Hepatocyte (in vitro differentiated cells): ENCODE results near the gene LRMDA. TPM values are rescaled to one million over a fixed set of nuclear protein-coding genes. Genes with fewer than 3 reads are reported as not detected.

Experiments
- DNase-seq: peaks from one replicate; pipeline ENCODE4 v3.0.0-alpha.2; 2016; ENCODE audit warnings: low spot score
- H2AFZ ChIP-seq: fragments of 200-600 bp; sonication (generic); 2 replicates; pipeline ENCODE4 v1.6.0; 2016; ENCODE audit warnings: antibody characterized with exemption, mild to moderate bottlenecking
- H3K27ac ChIP-seq: fragments of 200-600 bp; sonication (generic); 2 replicates; pipeline ENCODE4 v1.5.1; 2016; ENCODE audit warnings: mild to moderate bottlenecking
- H3K27me3 ChIP-seq: fragments of 200-600 bp; sonication (generic); 2 replicates; pipeline ENCODE4 v1.6.1; 2016
- H3K36me3 ChIP-seq: fragments of 200-600 bp; sonication (generic); replicated peaks from 2 replicates; pipeline ENCODE4 v1.5.1; 2016; ENCODE audit warnings: low read depth; ENCODE audit not compliant: insufficient read depth
- H3K4me1 ChIP-seq: fragments of 200-600 bp; sonication (generic); 2 replicates; pipeline ENCODE4 v1.5.1; 2016; ENCODE audit warnings: mild to moderate bottlenecking, moderate library complexity; ENCODE audit not compliant: insufficient read depth
- H3K4me2 ChIP-seq: fragments of 200-600 bp; sonication (generic); 2 replicates; pipeline ENCODE4 v1.6.0; 2016
- H3K4me3 ChIP-seq: fragments of 200-600 bp; sonication (generic); 2 replicates; pipeline ENCODE4 v1.5.1; 2016; ENCODE audit warnings: mild to moderate bottlenecking
- H3K79me2 ChIP-seq: fragments of 200-600 bp; sonication (generic); 2 replicates; pipeline ENCODE4 v1.6.0; 2017; ENCODE audit warnings: mild to moderate bottlenecking
- H3K9me2 ChIP-seq: fragments of 200-600 bp; sonication (generic); replicated peaks from 2 replicates; pipeline ENCODE4 v1.6.0; 2017; ENCODE audit warnings: mild to moderate bottlenecking; ENCODE audit not compliant: insufficient read depth
- H3K9me3 ChIP-seq: fragments of 200-600 bp; sonication (generic); 2 replicates; pipeline ENCODE4 v1.5.1; 2016; ENCODE audit warnings: low read depth, mild to moderate bottlenecking
- H4K20me1 ChIP-seq: fragments of 200-600 bp; sonication (generic); 2 replicates; pipeline ENCODE4 v1.6.0; 2016; ENCODE audit warnings: mild to moderate bottlenecking; ENCODE audit not compliant: insufficient read depth, poor library complexity, severe bottlenecking
- EZH2 ChIP-seq: fragments of 200-600 bp; sonication (generic); IDR thresholded peaks from 2 replicates; pipeline ENCODE4 v1.6.1; 2016; ENCODE audit warnings: antibody characterized with exemption, mild to moderate bottlenecking, borderline replicate concordance
- EZH2phosphoT487 ChIP-seq: fragments of 200-600 bp; sonication (generic); IDR thresholded peaks from one replicate; pipeline ENCODE4 v1.6.1; 2018; ENCODE audit warnings: antibody characterized with exemption, mild to moderate bottlenecking, low read depth, moderate library complexity; ENCODE audit not compliant: unreplicated experiment, severe bottlenecking
- WGBS: methylation state at CpG from one replicate; pipeline ENCODE4 v1.1.6; 2016; ENCODE audit warnings: low lambda C conversion rate; ENCODE audit errors: missing lambda C conversion rate; 5-methylcytosine and 5-hydroxymethylcytosine counted together
- polyA plus RNA-seq: library from polyadenylated mRNA; unstranded; fragments of >200 nt; fragmentation: Nextera tagmentation; extraction: Ambion mirVana; gene quantifications from 2 replicates; pipeline ENCODE4 v1.2.1, GENCODE V29; 2016
- total RNA-seq: library from RNA; depleted of rRNA; stranded (reverse); fragments of >200 nt; gene quantifications from 2 replicates; pipeline ENCODE4 v1.2.3, GENCODE V29; 2014
- TF ChIP-seq, protein P1 (sequence below): fragments of 200-600 bp; sonication (generic); IDR thresholded peaks from 2 replicates; pipeline ENCODE4 v1.5.1; 2016; ENCODE audit warnings: antibody characterized with exemption, mild to moderate bottlenecking; ENCODE audit not compliant: poor library complexity

LRMDA gene
- total and polyA plus RNA-seq, 2 experiments from 2014 or later = 5.6 to 15.7 TPM

DNA sequence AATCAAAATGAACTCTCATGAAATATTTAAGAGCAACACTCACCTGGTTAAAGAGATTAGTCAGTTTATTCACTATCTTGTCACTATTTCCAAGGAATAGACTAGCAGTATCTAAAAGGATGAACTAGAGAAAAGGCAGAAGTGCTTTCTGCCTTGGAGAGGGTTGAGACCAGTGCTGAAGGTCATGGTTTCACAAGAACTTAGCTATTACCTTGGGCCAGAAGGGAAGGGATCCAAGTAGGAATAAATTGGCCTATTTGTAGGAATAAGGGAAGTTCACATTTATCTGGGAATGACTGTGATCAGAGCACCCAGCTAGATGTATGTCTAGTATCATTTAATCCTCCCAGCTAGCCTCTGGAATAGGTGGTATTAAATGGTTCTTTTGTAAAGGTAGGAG lies 347.2 kb downstream of the LRMDA start:
- DNase-seq = no peak
- no peaks in the 10 kb centered on the region for H3K36me3 ChIP-seq
- H4K20me1 ChIP-seq = no peaks in the 10 kb centered on the region
- H3K27ac ChIP-seq = no peak overlapping the region
- no peaks in the 10 kb centered on the region for H3K27me3 ChIP-seq
- no peaks in the 10 kb centered on the region for H3K9me2 ChIP-seq
- H3K4me3 ChIP-seq = no peak overlapping the region
- H3K4me2 ChIP-seq = no peak overlapping the region
- no peaks in the 10 kb centered on the region for H3K9me3 ChIP-seq
- TF ChIP-seq EZH2phosphoT487 (no peak), EZH2 (no peak)
- TF ChIP-seq, protein P1, sequence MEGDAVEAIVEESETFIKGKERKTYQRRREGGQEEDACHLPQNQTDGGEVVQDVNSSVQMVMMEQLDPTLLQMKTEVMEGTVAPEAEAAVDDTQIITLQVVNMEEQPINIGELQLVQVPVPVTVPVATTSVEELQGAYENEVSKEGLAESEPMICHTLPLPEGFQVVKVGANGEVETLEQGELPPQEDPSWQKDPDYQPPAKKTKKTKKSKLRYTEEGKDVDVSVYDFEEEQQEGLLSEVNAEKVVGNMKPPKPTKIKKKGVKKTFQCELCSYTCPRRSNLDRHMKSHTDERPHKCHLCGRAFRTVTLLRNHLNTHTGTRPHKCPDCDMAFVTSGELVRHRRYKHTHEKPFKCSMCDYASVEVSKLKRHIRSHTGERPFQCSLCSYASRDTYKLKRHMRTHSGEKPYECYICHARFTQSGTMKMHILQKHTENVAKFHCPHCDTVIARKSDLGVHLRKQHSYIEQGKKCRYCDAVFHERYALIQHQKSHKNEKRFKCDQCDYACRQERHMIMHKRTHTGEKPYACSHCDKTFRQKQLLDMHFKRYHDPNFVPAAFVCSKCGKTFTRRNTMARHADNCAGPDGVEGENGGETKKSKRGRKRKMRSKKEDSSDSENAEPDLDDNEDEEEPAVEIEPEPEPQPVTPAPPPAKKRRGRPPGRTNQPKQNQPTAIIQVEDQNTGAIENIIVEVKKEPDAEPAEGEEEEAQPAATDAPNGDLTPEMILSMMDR = no peak
- no peak overlapping the region for H2AFZ ChIP-seq
- H3K79me2 ChIP-seq = no peaks in the 10 kb centered on the region
- H3K4me1 ChIP-seq = peaks cover 17% of the 10 kb centered on the region

DNA sequence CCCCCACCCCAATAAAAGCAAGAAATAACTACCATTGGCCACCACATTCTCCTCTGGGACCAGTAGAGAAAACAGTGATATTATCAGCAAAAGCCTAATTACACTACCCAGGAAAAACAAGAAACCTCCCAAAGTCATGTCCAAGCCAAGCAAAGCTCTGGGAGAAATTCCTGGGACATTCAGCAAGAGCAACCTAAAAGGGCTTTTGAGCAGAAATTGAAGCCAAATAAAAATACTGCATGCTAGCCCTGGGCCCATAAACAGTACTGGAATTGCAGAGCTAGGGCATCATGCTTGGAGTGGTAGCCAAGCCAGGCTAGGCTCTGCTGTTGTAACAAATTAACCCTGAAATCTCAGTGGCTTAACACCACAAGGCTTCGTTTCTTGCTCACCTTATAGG lies 347.9 kb downstream of the LRMDA start:
- Histone ChIP-seq H3K4me3 (no peak overlapping the region), H3K79me2 (no peaks in the 10 kb centered on the region), H2AFZ (no peak overlapping the region), H3K9me3 (no peaks in the 10 kb centered on the region), H3K4me2 (no peak overlapping the region), H3K27me3 (no peaks in the 10 kb centered on the region), H3K4me1 (peaks cover 11% of the 10 kb centered on the region), H3K27ac (no peak overlapping the region), H3K9me2 (no peaks in the 10 kb centered on the region), H4K20me1 (no peaks in the 10 kb centered on the region), H3K36me3 (no peaks in the 10 kb centered on the region)
- 78% methylated on average over 1 of the region's 1 CpG for WGBS
- no peak for TF ChIP-seq EZH2
- TF ChIP-seq EZH2phosphoT487 = no peak
- TF ChIP-seq, protein P1 = no peak
- no peak for DNase-seq

DNA sequence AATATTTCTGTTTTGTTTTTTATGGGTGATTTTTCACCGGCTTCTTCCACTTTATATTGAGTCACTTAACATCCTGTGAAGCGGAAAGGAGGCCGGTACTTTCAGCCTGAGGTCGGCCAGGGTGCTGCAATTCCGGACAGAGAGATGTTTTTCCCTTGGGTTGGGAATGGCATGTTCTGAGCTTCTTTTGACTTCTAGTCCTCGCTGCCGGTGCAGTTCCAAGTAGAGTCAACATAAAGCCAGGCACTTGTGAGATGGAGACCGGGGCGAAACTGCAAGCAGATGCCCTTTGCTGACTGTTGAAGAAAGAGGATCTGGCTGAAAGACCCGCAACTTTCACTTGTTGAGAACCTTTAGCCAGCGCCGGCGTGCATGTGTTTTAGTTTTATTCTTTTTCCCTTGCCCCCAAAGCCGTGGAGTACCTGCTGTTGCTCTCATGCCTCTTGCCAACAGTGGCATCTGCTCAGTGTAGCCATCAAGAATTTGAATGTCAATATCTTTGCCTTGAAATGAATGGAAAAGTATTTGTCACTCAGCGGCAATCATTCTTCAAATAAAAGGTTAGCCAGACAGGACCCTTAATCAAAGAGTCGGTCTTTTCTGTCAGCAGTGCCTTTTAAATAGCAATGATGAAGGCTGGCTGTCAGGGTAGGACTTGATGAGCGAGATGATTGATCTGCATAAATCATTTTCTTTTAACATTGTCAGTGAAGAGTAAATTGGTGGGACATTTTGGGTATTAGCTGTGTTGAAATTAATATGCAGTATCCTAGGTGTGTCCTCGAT lies 351.2 kb downstream of the LRMDA start:
- H3K27me3 ChIP-seq = no peaks in the 10 kb centered on the region
- WGBS = 83% methylated on average over 18 of the region's 18 CpGs
- no peak for TF ChIP-seq EZH2phosphoT487
- TF ChIP-seq, protein P1 = no peak
- no peak for TF ChIP-seq EZH2
- no peaks in the 10 kb centered on the region for H3K36me3 ChIP-seq
- DNase-seq = no peak
- no peak overlapping the region for H3K4me2 ChIP-seq
- H3K4me3 ChIP-seq = no peak overlapping the region
- no peak overlapping the region for H2AFZ ChIP-seq
- H3K79me2 ChIP-seq = no peaks in the 10 kb centered on the region
- H3K4me1 ChIP-seq = no peaks in the 10 kb centered on the region
- no peaks in the 10 kb centered on the region for H4K20me1 ChIP-seq
- no peaks in the 10 kb centered on the region for H3K9me3 ChIP-seq
- no peaks in the 10 kb centered on the region for H3K9me2 ChIP-seq
- H3K27ac ChIP-seq = no peak overlapping the region
